Neural progenitor cell (in vitro differentiated cells): ENCODE data around the gene MBL2. TPM values are rescaled to one million over a fixed set of nuclear protein-coding genes. Genes with fewer than 3 reads are reported as not detected.

Experiments used
- DNase-seq: peaks from one replicate; pipeline ENCODE4 v3.0.0-alpha.2; 2016; ENCODE audit warnings: low spot score
- H2AFZ ChIP-seq: fragments of 200-600 bp; sonication (generic); replicated peaks from 2 replicates; pipeline ENCODE4 v1.6.1; 2016; ENCODE audit warnings: antibody characterized with exemption
- H3F3A ChIP-seq: fragments of 200-600 bp; sonication (generic); 2 replicates; pipeline ENCODE4 v1.6.1; 2016; ENCODE audit warnings: antibody characterized with exemption, low read depth
- H3K27ac ChIP-seq: fragments of 200-600 bp; sonication (generic); 2 replicates; pipeline ENCODE4 v1.5.1; 2016; ENCODE audit warnings: mild to moderate bottlenecking
- H3K27me3 ChIP-seq: fragments of 200-600 bp; sonication (generic); 2 replicates; pipeline ENCODE4 v1.6.1; 2016; ENCODE audit warnings: mild to moderate bottlenecking, moderate library complexity
- H3K36me3 ChIP-seq: fragments of 200-600 bp; sonication (generic); 2 replicates; pipeline ENCODE4 v1.5.1; 2016
- H3K4me1 ChIP-seq: fragments of 200-600 bp; sonication (generic); 2 replicates; pipeline ENCODE4 v1.6.1; 2016; ENCODE audit warnings: mixed run types
- H3K4me2 ChIP-seq: fragments of 200-600 bp; sonication (generic); 2 replicates; pipeline ENCODE4 v1.6.1; 2016
- H3K4me3 ChIP-seq: fragments of 200-600 bp; sonication (generic); 2 replicates; pipeline ENCODE4 v1.5.1; 2016
- H3K79me2 ChIP-seq: fragments of 200-600 bp; sonication (generic); 2 replicates; pipeline ENCODE4 v1.6.1; 2016; ENCODE audit warnings: low read depth
- H3K9ac ChIP-seq: fragments of 200-600 bp; sonication (generic); 2 replicates; pipeline ENCODE4 v1.6.1; 2016
- H3K9me3 ChIP-seq: fragments of 200-600 bp; sonication (generic); 2 replicates; pipeline ENCODE4 v1.5.1; 2016; ENCODE audit warnings: low read depth
- H4K20me1 ChIP-seq: fragments of 200-600 bp; sonication (generic); 2 replicates; pipeline ENCODE4 v1.6.1; 2016; ENCODE audit warnings: low read depth
- H3K27ac Mint-ChIP-seq: 3 replicates; pipeline ENCODE4 v1.8.0; 2021; ENCODE audit warnings: mixed read lengths
- H3K27me3 Mint-ChIP-seq: 2 replicates; pipeline ENCODE4 v1.8.0; 2022; ENCODE audit warnings: low read depth, mild to moderate bottlenecking, inconsistent platforms, moderate library complexity, mixed read lengths; ENCODE audit not compliant: insufficient read depth
- H3K36me3 Mint-ChIP-seq: 3 replicates; pipeline ENCODE4 v1.8.0; 2021; ENCODE audit warnings: mixed read lengths
- H3K4me1 Mint-ChIP-seq: 3 replicates; pipeline ENCODE4 v1.8.0; 2021; ENCODE audit warnings: mixed read lengths
- H3K4me3 Mint-ChIP-seq: 3 replicates; pipeline ENCODE4 v1.8.0; 2021; ENCODE audit warnings: mild to moderate bottlenecking, moderate library complexity, mixed read lengths
- H3K9me3 Mint-ChIP-seq: 3 replicates; pipeline ENCODE4 v1.8.0; 2020; ENCODE audit warnings: mixed read lengths
- CTCF ChIP-seq: fragments of 200-600 bp; sonication (generic); IDR thresholded peaks from 2 replicates; pipeline ENCODE4 v1.5.1; 2017; ENCODE audit warnings: antibody characterized with exemption, mild to moderate bottlenecking
- EZH2 ChIP-seq: fragments of 200-600 bp; sonication (generic); IDR thresholded peaks from 2 replicates; pipeline ENCODE4 v1.6.1; 2017; ENCODE audit warnings: antibody characterized with exemption, mild to moderate bottlenecking, moderate library complexity
- EZH2phosphoT487 ChIP-seq: fragments of 200-600 bp; sonication (generic); IDR thresholded peaks from 2 replicates; pipeline ENCODE4 v1.6.1; 2017; ENCODE audit warnings: antibody characterized with exemption
- total RNA-seq: library from RNA; depleted of rRNA; stranded (reverse); fragments of >200 nt; gene quantifications from 2 replicates; pipeline ENCODE4 v1.2.3, GENCODE V29; 2015; ENCODE audit warnings: low replicate concordance

MBL2 gene
- not detected in 2 replicates for total RNA-seq

- DNase-seq, result no peak
- Histone ChIP-seq H3K9ac (no peak within 1 kb of the TSS), H3K79me2 (no peaks in the 10 kb centered on the region), H3K9me3 (no peaks in the 10 kb centered on the region), H4K20me1 (no peaks in the 10 kb centered on the region), H2AFZ (no peak within 1 kb of the TSS), H3K27ac (no peak within 1 kb of the TSS), H3K27me3 (no peaks in the 10 kb centered on the region), H3K4me1 (no peaks in the 10 kb centered on the region), H3K4me3 (no peak within 1 kb of the TSS), H3K36me3 (no peaks in the 10 kb centered on the region), H3K4me2 (no peak within 1 kb of the TSS), H3F3A (no peaks in the 10 kb centered on the region)
- no peak within 1 kb of the TSS for H3K4me3 Mint-ChIP-seq
- H3K9me3 Mint-ChIP-seq, result no peaks in the 10 kb centered on the region
- H3K27me3 Mint-ChIP-seq, result peaks cover 2% of the 10 kb centered on the region
- TF ChIP-seq CTCF (no peak), EZH2phosphoT487 (no peak)
- no peaks in the 10 kb centered on the region for H3K4me1 Mint-ChIP-seq
- no peaks in the 10 kb centered on the region for H3K36me3 Mint-ChIP-seq
- peak within 1 kb of the TSS; percentile 57 for H3K27ac Mint-ChIP-seq
Observed at GRCh38 chr10:52772623-52773022, at the start of gene MBL2. Gene MBL2 (minus strand): TSS chr10:52772784. CDS start chr10:52771635, 1,149 bp downstream.

- H3K4me1 Mint-ChIP-seq, result no peaks in the 10 kb centered on the region
- Histone ChIP-seq H3K36me3 (no peaks in the 10 kb centered on the region), H3K4me1 (no peaks in the 10 kb centered on the region), H2AFZ (no peak overlapping the region), H3K9me3 (no peaks in the 10 kb centered on the region), H3K9ac (no peak overlapping the region), H3K4me2 (no peak overlapping the region), H3K27ac (no peak overlapping the region), H3K27me3 (no peaks in the 10 kb centered on the region), H3K79me2 (no peaks in the 10 kb centered on the region), H3K4me3 (no peak overlapping the region), H3F3A (no peaks in the 10 kb centered on the region), H4K20me1 (no peaks in the 10 kb centered on the region)
- no peak overlapping the region for H3K27ac Mint-ChIP-seq
- no peaks in the 10 kb centered on the region for H3K36me3 Mint-ChIP-seq
- no peaks in the 10 kb centered on the region for H3K27me3 Mint-ChIP-seq
- no peak overlapping the region for H3K4me3 Mint-ChIP-seq
- TF ChIP-seq EZH2, result no peak
- no peak for TF ChIP-seq EZH2phosphoT487
- no peak for TF ChIP-seq CTCF
- DNase-seq, result no peak
- no peaks in the 10 kb centered on the region for H3K9me3 Mint-ChIP-seq
Observed at GRCh38 chr10:52820309-52820708, 47.7 kb upstream of the MBL2 start.

- TF ChIP-seq CTCF (peak; percentile 68), EZH2 (no peak), EZH2phosphoT487 (no peak)
- H3K4me1 ChIP-seq, result no peaks in the 10 kb centered on the region
- H3K79me2 ChIP-seq, result no peaks in the 10 kb centered on the region
- Mint-ChIP-seq H3K4me1 (no peaks in the 10 kb centered on the region), H3K36me3 (no peaks in the 10 kb centered on the region), H3K27ac (no peak overlapping the region), H3K9me3 (no peaks in the 10 kb centered on the region), H3K27me3 (no peaks in the 10 kb centered on the region), H3K4me3 (no peak overlapping the region)
- H3K4me3 ChIP-seq, result no peak overlapping the region
- H3K4me2 ChIP-seq, result no peak overlapping the region
- no peaks in the 10 kb centered on the region for H3K9me3 ChIP-seq
- no peak overlapping the region for H3K27ac ChIP-seq
- no peak overlapping the region for H3K9ac ChIP-seq
- peak; percentile 62 for DNase-seq
- H3K27me3 ChIP-seq, result no peaks in the 10 kb centered on the region
- no peaks in the 10 kb centered on the region for H4K20me1 ChIP-seq
- H3K36me3 ChIP-seq, result no peaks in the 10 kb centered on the region
- H3F3A ChIP-seq, result no peaks in the 10 kb centered on the region
- no peak overlapping the region for H2AFZ ChIP-seq
Observed at GRCh38 chr10:52818019-52818418, 45.4 kb upstream of the MBL2 start.
